ENCODE data around the gene FAF1.

- TF ChIP-seq ZNF274 (IDR thresholded peaks at IDR 0.05; ENCODE audit: low read length) (no peak), ZNF274 (tag by site-specific recombination; IDR thresholded peaks at IDR 0.05; ENCODE audit: borderline replicate concordance) (no peak), CTCF (tag by site-specific recombination; IDR thresholded peaks at IDR 0.05) (no peak), SP2 (tag by site-specific recombination; IDR thresholded peaks at IDR 0.05) (no peak)
Observed at GRCh38 chr1:50893466-50893865, 66.6 kb downstream of the FAF1 start.

Measured in HEK293 (cell line).